ENCODE measurements around the gene POLDIP2. TPM values are rescaled to one million over a fixed set of nuclear protein-coding genes. Genes with fewer than 3 reads are reported as not detected.

Gene POLDIP2
- total and polyA plus RNA-seq, 2 of the 13 experiments (the other 11 are each of a cell fraction or from before 2014, with no cell fraction given): 85.9 to 114 TPM

- TF ChIP-seq TRIM22 (IDR thresholded peaks at IDR 0.05) (no peak), CHD4 (IDR thresholded peaks at IDR 0.05; ENCODE audit: borderline replicate concordance, low read length) (no peak), SNRNP70 (IDR thresholded peaks at IDR 0.05; ENCODE audit: low read depth, low read length) (no peak), MTA1 (CRISPR knock-in tag; IDR thresholded peaks at IDR 0.05; ENCODE audit: borderline replicate concordance) (no peak), MZF1 (CRISPR knock-in tag; IDR thresholded peaks at IDR 0.05; ENCODE audit: borderline replicate concordance) (no peak), ZBTB1 (CRISPR knock-in tag; IDR thresholded peaks at IDR 0.05; ENCODE audit: borderline replicate concordance) (no peak), ELF4 (CRISPR knock-in tag; IDR thresholded peaks at IDR 0.05; ENCODE audit: borderline replicate concordance) (peak; percentile 47; the same call in 1 of the 2 replicates), ATF2 (CRISPR knock-in tag; IDR thresholded peaks at IDR 0.05) (0 out of 2 replicates have a peak, but pooled peaks have one; percentile 5), BATF2 (CRISPR knock-in tag; IDR thresholded peaks at IDR 0.05) (no peak; the same call in 1 of the 2 replicates), SSRP1 (CRISPR knock-in tag; IDR thresholded peaks at IDR 0.05) (no peak), ETS1 (CRISPR knock-in tag; IDR thresholded peaks at IDR 0.05) (no peak), EHMT2 (IDR thresholded peaks at IDR 0.05; ENCODE audit: borderline replicate concordance, low read depth, low read length) (no peak; the same call in 1 of the 2 replicates), ZNF414 (CRISPR knock-in tag; IDR thresholded peaks at IDR 0.05) (peak; percentile 82; the same call in 1 of the 2 replicates), NFKB2 (CRISPR knock-in tag; IDR thresholded peaks at IDR 0.05; ENCODE audit: borderline replicate concordance) (peak; percentile 93; the same call in 1 of the 2 replicates), ZNF660 (CRISPR knock-in tag; IDR thresholded peaks at IDR 0.05; ENCODE audit: borderline replicate concordance, low read depth) (no peak; the same call in 1 of the 2 replicates), DMTF1 (CRISPR knock-in tag; IDR thresholded peaks at IDR 0.05) (no peak)
Measured at GRCh38 chr17:28318759-28319597, 38.3 kb downstream of the POLDIP2 start, which contains the start of gene TMEM97 (continued).
